ENCODE measurements around the gene SYNE2.

SYNE2 gene

DNA sequence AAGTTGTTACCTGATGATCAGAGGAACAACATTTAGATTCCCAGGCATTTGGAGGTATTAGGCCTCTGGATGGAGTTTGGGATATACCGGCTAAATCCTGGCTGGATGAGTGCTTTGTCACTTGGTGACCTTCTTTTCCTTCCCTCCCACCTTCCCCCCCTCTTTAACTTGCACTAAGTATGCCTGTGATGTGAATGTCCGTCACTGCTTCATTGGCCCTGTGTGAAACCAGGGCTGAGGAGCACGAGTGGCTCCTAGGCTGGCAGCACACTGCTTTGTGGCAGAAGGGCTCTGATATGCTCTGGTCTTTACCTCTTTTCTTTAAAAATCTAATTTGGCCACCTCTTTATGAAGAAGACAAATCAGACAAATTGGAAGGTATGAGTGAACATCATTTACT is 345.7 kb downstream of the SYNE2 start:
- Histone ChIP-seq H3K36me3 (ENCODE audit: control insufficient read depth, low read length) (peaks cover 92% of the 10 kb centered on the region), H4K20me1 (ENCODE audit: control insufficient read depth, insufficient read depth, low read depth, low read length) (no peaks in the 10 kb centered on the region), H3F3A (ENCODE audit: control insufficient read depth, insufficient read depth) (no peaks in the 10 kb centered on the region; the same call in none of the 2 replicates), H3K9me2 (replicated peaks; ENCODE audit: control insufficient read depth, low read length) (no peaks in the 10 kb centered on the region), H3K4me3 (ENCODE audit: low read length) (no peak overlapping the region), H3K4me1 (ENCODE audit: control insufficient read depth, low read length) (peaks cover 34% of the 10 kb centered on the region), H3K27me3 (ENCODE audit: control insufficient read depth, low read length) (no peaks in the 10 kb centered on the region), H3K9me3 (ENCODE audit: control insufficient read depth, insufficient read depth, low read length) (no peaks in the 10 kb centered on the region), H3K4me2 (ENCODE audit: low read length) (no peak overlapping the region), H3K79me2 (ENCODE audit: control insufficient read depth, low read length) (peaks cover 30% of the 10 kb centered on the region), H3K27ac (ENCODE audit: low read depth, low read length) (no peak overlapping the region)
- TF ChIP-seq EZH2phosphoT487 (IDR thresholded peaks at IDR 0.05; ENCODE audit: borderline replicate concordance, low read length) (no peak), CTCF (IDR thresholded peaks at IDR 0.05; ENCODE audit: low read depth, low read length, poor library complexity, severe bottlenecking) (no peak)

DNA sequence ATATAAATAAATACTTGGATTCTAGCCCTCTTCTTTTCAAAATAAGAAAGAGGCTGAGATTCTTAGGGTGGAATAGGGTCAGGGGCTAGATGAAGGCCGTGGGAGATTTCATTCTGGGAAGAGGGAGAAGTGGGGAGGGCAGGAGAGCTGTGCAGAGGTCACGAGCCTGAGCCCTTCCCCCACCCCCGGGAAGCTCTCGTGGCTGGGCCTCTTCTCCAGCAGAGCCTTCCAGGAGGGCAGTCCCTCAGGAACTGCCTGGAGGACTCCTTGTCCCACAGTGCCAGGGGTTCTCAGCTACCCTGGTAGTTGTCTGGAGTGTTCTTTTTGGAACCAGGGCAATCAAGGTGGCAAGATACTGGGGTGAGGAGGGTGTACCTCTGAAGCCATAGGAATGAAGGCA is 347.4 kb downstream of the SYNE2 start:
- Histone ChIP-seq H3K27ac (ENCODE audit: low read depth, low read length) (no peak overlapping the region), H3K4me2 (ENCODE audit: low read length) (no peak overlapping the region), H3K27me3 (ENCODE audit: control insufficient read depth, low read length) (no peaks in the 10 kb centered on the region), H3F3A (ENCODE audit: control insufficient read depth, insufficient read depth) (no peaks in the 10 kb centered on the region; the same call in none of the 2 replicates), H3K9me2 (replicated peaks; ENCODE audit: control insufficient read depth, low read length) (no peaks in the 10 kb centered on the region), H3K4me1 (ENCODE audit: control insufficient read depth, low read length) (peaks cover 17% of the 10 kb centered on the region), H4K20me1 (ENCODE audit: control insufficient read depth, insufficient read depth, low read depth, low read length) (no peaks in the 10 kb centered on the region), H3K79me2 (ENCODE audit: control insufficient read depth, low read length) (peaks cover 23% of the 10 kb centered on the region), H3K4me3 (ENCODE audit: low read length) (no peak overlapping the region), H3K9me3 (ENCODE audit: control insufficient read depth, insufficient read depth, low read length) (no peaks in the 10 kb centered on the region), H3K36me3 (ENCODE audit: control insufficient read depth, low read length) (peaks cover 92% of the 10 kb centered on the region)
- TF ChIP-seq EZH2phosphoT487 (IDR thresholded peaks at IDR 0.05; ENCODE audit: borderline replicate concordance, low read length) (no peak), CTCF (IDR thresholded peaks at IDR 0.05; ENCODE audit: low read depth, low read length, poor library complexity, severe bottlenecking) (no peak)

DNA sequence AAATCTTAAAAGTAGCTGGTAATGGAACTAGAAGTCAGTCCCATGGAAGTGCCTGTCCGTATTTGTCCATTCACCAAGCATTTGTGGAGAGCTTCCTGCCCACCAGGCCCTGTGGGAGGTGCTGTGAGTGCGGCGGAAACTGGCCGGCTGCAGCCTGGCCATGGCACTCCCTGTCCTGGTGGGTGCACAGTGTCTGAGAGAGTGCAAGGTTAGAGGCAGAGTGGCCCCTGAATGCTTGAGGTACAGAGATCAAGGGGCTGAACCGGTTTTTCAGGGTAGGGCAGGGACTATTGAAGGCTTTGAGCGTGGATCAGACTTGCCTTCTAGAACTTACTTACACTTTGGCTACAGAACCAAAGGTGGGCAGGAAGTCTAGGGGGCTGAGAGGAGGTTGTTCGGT is 348.5 kb downstream of the SYNE2 start:
- Histone ChIP-seq H3K27ac (ENCODE audit: low read depth, low read length) (no peak overlapping the region), H3F3A (ENCODE audit: control insufficient read depth, insufficient read depth) (no peaks in the 10 kb centered on the region; the same call in none of the 2 replicates), H3K27me3 (ENCODE audit: control insufficient read depth, low read length) (no peaks in the 10 kb centered on the region), H3K4me3 (ENCODE audit: low read length) (no peak overlapping the region), H3K4me1 (ENCODE audit: control insufficient read depth, low read length) (peaks cover 6% of the 10 kb centered on the region), H3K4me2 (ENCODE audit: low read length) (no peak overlapping the region), H3K9me3 (ENCODE audit: control insufficient read depth, insufficient read depth, low read length) (no peaks in the 10 kb centered on the region), H4K20me1 (ENCODE audit: control insufficient read depth, insufficient read depth, low read depth, low read length) (no peaks in the 10 kb centered on the region), H3K36me3 (ENCODE audit: control insufficient read depth, low read length) (peaks cover 91% of the 10 kb centered on the region), H3K9me2 (replicated peaks; ENCODE audit: control insufficient read depth, low read length) (no peaks in the 10 kb centered on the region), H3K79me2 (ENCODE audit: control insufficient read depth, low read length) (peaks cover 15% of the 10 kb centered on the region)
- TF ChIP-seq CTCF (IDR thresholded peaks at IDR 0.05; ENCODE audit: low read depth, low read length, poor library complexity, severe bottlenecking), result no peak
